ENCODE measurements around the gene CXCR6. TPM values are rescaled to one million over a fixed set of nuclear protein-coding genes. Genes with fewer than 3 reads are reported as not detected.

Gene CXCR6
- total RNA-seq, 1 donor from 2014 or later = 91.7 TPM

Other genes with a start within 250 kb of the CXCR6 start
- not detected in 2 replicates for gene SLC6A20, start 146.9 kb upstream of the CXCR6 start, total RNA-seq
- 7.6 and 7.8 TPM in 2 replicates for gene LZTFL1, start 101.3 kb upstream of the CXCR6 start, total RNA-seq
- not detected in 2 replicates for gene CCR9, start 56.9 kb upstream of the CXCR6 start, total RNA-seq
- 24.7 and 25.2 TPM in 2 replicates for gene FYCO1, start 52.4 kb downstream of the CXCR6 start, total RNA-seq
- 0.05 TPM in 2 replicates for gene XCR1, start 84.0 kb downstream of the CXCR6 start, total RNA-seq